EH (cell line): ENCODE measurements around the gene RETREG3.
"Not testable (repeated sequence)": the region's sequence is repeated elsewhere in the genome, so short reads cannot be mapped to it uniquely, and the experiment has no call there.

ENCODE experiments used
- DNase-seq: peaks from one replicate; pipeline ENCODE4 v3.0.0-alpha.2; 2015; ENCODE audit warnings: low read depth

The RETREG3 gene, protein sequence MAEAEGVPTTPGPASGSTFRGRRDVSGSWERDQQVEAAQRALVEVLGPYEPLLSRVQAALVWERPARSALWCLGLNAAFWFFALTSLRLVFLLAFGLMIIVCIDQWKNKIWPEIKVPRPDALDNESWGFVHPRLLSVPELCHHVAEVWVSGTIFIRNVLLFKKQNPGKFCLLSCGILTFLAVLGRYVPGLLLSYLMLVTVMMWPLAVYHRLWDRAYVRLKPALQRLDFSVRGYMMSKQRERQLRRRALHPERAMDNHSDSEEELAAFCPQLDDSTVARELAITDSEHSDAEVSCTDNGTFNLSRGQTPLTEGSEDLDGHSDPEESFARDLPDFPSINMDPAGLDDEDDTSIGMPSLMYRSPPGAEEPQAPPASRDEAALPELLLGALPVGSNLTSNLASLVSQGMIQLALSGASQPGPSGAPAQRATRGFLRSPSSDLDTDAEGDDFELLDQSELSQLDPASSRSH

GRCh38 chr17:42609182-42609813 lies at the start of gene RETREG3, which contains the start of gene TUBG1:
RETREG3 (minus strand) TSS chr17:42609374; CDS start chr17:42609324, 50 bp downstream.
TUBG1 (plus strand) TSS chr17:42609683; CDS start chr17:42609738, 55 bp downstream.
- DNase-seq: peak; percentile 99

GRCh38 chr17:42657824-42658588 lies 48.8 kb upstream of the RETREG3 start:
- DNase-seq: no peak

- DNase-seq: peak; percentile 86
Measured at GRCh38 chr17:42655528-42655927, 46.4 kb upstream of the RETREG3 start.

DNA sequence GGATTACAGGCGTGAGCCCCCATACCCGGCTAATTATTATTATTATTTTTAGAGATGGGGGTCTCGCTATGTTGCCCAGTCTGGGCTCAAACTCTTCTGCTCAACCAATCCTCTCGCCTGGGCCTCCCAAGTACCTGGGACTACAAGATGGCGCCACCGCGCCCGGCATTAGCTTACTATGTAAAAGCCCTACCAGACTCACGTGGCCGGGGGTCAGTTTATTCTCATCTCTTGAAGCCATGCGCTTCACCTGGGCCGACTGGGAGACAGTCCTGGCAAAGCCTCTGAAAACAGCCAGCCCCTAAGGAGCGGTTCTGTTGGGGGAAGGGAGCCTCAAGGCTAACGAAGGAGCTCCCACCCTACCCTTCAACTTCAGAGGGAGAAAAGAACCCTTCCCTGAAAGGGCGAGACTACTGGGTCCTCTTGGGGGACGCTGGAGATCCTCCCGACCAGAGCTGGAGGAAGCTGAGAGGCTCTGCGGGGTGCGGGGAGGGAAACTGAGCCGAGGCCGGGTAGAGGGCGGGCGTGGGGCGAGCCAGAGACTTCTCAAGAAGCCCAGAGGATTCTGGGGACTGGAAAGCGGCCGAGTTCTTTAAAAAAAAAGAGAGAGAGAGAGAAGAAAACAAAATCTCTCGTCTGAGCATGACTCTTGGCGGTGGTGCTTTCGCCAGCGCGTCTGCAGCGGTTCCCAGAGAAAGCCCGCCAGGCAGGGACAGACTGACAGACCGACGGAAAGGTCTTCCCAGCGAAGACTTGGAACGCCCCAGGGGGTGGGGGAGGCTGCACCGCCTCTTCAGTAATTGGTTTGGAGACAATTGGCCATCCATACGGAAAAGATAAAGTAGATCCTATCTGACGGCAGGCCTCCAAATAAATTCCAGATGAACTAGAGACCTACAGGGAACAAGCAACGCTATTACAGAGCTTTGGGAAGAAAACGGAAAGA lies 44.3 kb upstream of the RETREG3 start:
- DNase-seq: peak; percentile 93

DNA sequence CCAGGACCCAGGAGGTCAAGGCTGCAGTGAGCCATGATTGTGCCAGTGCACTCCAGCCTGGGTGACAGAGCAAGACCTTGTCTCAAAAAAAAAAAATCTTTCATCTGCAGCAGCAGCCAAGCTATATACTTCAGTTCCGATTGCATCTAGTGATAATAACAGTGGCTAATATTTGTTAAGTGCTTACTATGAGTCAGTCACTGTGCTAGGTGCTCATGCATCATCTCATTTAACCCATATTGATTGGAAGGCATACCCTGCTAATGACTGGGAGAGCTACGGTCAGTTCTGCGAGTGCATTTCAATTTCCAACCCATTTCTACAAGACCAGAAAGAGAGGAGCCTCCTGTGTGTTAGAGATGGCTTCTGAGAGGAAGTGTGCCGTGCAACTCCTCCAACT lies 42.2 kb upstream of the RETREG3 start:
- no peak for DNase-seq

DNA sequence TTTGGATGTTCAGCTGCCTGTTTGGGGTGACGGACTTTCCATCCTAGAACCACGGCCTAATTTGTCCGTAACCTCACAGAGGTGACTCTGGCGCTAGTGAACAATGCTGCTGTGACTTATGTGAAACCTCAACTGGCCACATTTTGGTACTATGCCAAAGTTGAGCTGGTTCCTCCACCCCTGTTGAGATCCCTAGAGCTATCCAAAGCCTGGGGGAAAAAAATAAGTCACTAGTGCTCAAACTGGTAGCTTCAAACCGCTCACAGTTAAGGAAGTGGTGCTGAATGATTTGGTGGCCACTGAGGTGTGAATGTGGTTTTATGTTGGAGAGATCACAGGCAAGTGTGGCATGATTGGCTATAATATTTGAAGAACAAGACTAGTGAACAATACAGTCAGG lies 38.6 kb upstream of the RETREG3 start:
- no peak for DNase-seq

DNA sequence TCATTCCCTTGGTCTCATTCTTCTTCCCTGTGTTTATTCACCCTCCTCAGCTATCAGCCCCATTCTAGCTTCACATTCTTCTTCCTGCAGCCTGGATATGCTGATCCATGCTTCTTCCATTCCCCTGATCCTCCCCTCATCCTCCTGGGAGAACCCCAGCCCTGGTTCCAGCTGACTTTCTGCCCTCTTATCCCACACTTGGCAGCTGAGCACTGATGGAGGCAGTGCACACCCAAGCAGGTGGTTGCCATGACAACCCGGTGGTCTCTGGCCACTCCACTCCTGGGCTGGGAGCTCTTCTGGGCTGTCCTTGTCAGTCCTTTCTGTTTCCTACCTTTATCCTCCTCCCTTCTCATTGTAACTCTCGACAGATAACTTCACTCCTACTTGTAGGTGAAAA lies 33.2 kb upstream of the RETREG3 start:
- DNase-seq: no peak

- no peak for DNase-seq
Measured at GRCh38 chr17:42640121-42640520, 30.9 kb upstream of the RETREG3 start.

DNA sequence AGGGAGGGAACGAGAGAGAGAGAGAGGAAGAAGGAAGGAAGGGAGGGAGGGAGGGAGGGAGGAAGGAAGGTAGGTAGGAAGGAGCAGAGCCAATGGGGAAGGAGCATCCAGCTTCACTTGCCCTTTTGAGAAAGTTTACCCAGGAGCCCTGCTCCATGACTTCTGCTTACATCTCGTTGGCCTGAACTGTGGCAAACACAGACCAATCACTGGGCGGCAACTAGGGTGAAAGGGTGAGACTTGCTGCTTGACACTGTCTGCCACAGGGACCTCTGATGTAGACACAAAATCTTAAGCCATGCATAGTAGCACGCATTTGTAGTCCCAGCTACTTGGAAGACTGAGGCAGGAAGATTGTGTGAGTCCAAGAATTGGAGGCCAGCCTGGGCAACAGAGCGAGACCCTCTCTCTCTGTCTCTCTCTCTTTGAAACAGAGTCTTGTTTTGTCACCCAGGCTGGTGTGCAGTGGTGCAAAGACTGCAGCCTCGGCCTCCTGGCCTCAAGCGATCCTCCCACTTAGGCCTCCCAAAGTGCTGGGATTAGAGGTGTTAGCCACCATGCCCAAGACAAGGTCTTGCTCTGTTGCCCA lies 30.4 kb upstream of the RETREG3 start:
- no peak for DNase-seq

GRCh38 chr17:42632949-42633444 lies 23.8 kb upstream of the RETREG3 start:
- no peak for DNase-seq

GRCh38 chr17:42629411-42630009 lies 20.3 kb upstream of the RETREG3 start:
- no peak for DNase-seq

DNA sequence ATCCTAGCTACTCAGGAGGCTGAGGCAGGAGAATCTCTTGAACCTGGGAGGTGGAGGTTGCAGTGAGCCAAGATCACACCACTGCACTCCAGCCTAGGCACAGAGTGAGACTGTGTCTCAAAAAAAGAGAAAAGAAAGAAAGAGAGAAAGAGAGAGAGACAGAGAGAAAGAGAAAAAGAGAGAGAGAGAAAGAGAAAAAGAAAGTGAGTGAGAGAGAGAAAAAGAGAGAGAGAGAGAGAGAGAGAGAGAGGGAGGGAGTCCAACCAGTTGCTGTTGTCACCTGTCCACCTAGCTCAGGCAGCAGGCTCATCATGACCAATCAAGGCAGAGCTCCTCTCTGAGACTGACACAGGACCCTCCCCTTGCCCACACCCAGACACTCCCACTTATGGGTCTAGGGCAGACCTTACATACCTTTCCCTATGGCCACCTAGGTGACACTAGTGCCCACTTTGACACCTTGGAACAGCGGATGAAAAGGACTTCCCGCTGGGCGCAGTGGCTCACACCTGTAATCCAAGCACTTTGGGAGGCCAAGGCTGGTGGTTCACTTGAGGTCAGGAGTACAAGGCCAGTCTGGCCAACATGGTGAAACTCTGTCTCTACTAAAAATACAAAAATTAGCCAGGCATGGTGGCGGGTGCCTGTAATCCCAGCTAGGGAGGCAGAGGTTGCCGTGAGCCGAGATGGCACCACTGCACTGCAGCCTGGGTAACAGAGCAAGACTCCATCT lies 18.0 kb upstream of the RETREG3 start:
- not testable (repeated sequence) for DNase-seq

- DNase-seq: no peak
Measured at GRCh38 chr17:42623732-42624596, 14.8 kb upstream of the RETREG3 start.

- DNase-seq: no peak
Measured at GRCh38 chr17:42623271-42623670, 14.1 kb upstream of the RETREG3 start.

DNA sequence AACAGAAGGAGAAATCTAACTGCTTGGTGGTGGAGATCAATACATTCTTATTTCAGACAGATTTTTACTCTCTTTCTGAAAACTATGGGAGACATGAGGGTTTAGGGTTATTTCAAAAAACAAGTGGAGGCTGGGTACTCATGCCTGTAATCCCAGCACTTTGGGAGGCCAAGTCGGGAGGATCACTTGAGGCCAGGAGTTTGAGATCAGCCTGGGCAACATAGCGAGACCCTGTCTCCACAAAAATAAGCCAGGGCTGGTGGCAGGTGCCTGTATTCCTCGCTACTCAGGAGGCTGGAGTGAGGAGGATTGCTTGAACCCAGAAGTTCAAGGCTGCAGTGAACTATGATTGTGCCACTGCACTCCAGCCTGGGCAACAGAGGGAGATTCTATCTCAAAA lies 12.8 kb upstream of the RETREG3 start:
- not testable (repeated sequence) for DNase-seq

DNA sequence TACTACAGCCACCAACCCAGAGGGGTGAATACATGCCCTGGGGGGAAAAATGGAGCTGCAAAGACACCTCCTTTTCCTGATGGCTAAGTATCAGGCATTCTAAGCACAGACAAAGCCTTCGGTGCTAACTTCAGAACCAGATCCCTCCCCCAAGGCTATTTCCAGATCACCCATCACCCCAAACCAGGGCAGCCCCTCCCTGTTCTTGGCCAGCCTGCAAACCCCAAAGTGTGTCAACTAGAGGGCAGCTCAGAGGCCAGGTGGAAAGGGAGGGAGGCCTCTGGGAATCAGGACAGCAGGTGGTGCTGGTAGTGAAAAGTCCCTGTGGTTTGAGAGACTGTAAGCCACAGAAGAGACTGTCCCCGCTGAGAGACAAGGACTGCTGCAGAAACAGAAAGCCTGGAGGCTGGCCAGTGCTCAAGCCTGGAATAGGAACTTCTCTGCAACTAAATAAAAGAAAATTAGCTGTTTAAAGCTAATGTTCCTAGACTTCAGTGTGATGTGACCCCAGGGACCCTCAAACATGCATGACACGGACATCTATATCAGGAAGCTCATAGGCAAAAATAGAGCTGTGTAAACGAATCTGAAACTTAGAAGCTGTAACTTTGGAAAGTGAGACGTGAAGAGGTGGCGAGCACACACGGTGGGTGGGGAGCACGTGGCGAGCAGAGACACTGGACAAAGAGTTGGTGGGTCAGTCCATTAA lies 9.4 kb upstream of the RETREG3 start:
- peak; percentile 40 for DNase-seq

DNA sequence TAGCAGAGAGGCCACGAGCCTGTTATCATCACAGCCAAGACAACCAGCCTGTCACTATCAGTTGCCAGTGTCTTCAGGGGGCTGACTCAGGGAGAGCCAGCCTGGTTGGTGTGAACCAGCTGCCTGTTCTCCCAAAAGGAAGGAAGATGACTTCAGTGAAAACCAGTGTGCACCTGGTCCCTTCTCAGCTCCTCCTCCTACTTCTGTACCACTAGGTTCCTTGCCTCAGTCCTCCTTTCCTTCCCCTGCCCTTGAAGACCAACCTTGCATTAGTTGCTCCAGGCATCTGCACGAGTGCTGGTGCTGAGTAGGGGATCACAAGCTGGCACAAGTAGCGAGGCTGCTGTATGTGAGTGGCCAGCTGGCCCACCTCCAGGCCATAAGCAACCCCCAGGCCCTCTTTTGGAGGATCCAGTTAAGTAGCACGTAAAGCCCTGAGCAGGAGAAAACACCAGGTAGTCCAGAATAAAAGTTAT lies 8.8 kb upstream of the RETREG3 start:
- DNase-seq: no peak
